HG02763 (cell line): ENCODE measurements around the gene FOXC2.
"Not testable (repeated sequence)": the region's sequence is repeated elsewhere in the genome, so short reads cannot be mapped to it uniquely, and the experiment has no call there.

Source experiments
- ATAC-seq: cut with Tn5 transposase; IDR thresholded peaks from one replicate; pipeline ENCODE4 v1.9.1; 2021; ENCODE audit warnings: mild to moderate bottlenecking, moderate library complexity; ENCODE audit not compliant: unreplicated experiment

The FOXC2 gene

GRCh38 chr16:86584726-86585721 is 18.4 kb downstream of the FOXC2 start:
- ATAC-seq, result no peak

DNA sequence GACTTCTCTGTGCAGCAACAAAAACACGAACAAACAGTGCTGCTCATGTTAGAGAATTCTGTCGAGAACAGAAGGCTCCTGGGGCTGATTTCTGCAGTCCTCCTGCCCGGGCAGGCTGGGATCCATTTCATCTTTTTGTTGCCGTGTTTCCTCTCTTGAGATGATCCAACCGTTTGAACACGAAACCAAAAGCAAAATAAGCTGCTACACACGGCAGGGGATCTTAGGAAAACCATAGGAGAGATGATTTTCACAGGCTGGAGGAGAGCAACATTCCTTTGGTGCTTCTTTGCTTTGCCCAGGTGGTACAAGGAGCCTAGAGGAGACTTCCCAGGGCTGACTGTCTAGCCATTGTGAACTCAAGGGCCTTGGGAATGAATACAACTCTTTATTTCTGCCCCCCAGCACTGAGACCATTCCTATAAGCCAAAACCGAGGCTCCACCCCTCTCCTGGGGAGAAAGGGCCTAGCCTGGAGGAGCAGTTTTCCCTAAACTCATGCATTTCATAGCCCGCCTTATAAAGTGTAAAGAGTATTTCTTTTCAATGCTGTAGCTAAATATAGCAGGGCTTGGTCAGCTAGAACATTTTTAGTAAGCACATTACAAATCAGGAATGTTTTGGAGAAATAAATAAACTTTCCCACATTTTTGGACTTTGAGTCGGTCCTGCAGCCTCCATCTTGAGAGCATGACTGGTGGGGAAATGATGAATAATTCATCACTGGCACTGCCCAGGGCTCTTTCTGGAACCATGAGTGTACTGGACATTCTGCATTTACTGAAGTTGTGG is 19.4 kb downstream of the FOXC2 start:
- ATAC-seq, result no peak

DNA sequence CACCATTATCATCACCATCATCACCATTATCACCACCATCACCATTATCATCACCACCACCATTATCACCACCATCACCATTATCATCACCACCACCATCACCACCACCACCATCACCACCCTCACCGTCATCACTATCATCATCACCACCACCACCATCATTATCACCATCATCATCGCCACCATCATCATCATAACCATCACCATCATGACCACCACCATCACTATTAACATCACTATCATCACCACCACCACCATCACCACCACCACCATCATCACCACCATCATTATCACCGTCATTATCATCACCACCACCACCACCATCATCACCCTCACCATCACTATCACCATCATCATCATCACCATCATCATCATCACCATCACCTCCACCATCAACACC is 20.9 kb downstream of the FOXC2 start:
- no peak for ATAC-seq

GRCh38 chr16:86587955-86588354 is 21.3 kb downstream of the FOXC2 start:
- not testable (repeated sequence) for ATAC-seq

GRCh38 chr16:86590501-86591144 is 24.0 kb downstream of the FOXC2 start:
- ATAC-seq, result no peak

DNA sequence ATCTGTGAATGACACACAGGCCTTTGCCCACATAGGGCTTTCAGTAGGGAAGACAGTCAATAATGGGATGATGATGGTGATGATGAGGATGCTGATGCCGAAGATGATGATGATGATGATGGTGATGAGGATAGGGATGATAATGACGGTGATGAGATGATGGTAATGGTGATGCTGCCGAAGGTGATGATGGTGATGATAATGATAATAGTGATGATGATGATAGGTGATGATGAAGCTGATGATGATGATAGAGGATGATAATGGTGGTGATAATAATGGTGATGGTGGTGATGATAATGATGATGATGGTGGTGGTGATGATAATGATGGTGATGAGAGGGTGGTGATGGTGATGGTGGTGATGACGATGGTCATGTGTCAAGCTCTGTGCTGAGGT is 24.6 kb downstream of the FOXC2 start:
- no peak for ATAC-seq

GRCh38 chr16:86593913-86594620 is 27.4 kb downstream of the FOXC2 start:
- no peak for ATAC-seq

DNA sequence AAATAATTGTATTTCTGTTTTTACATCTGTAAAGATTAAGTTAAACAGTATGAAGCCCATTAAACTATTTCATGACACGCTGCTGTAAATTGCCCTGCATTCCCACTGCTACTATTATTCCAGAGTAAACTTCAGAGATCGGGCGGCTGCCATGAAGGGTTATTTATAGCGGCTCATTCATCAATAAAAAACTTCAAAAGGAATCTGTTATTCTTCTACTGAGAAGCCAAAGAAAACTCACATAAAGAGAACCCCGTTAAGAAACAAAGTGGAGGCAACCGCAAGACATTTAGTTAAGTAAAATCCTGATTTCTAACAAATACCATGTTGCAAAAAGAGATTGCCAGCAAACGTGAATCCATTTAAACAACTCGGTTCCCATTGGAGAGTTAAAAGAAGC is 28.1 kb downstream of the FOXC2 start:
- no peak for ATAC-seq

- no peak for ATAC-seq
Measured at GRCh38 chr16:86595983-86596605, 29.5 kb downstream of the FOXC2 start.

GRCh38 chr16:86597126-86597879 is 30.7 kb downstream of the FOXC2 start:
- ATAC-seq, result no peak

DNA sequence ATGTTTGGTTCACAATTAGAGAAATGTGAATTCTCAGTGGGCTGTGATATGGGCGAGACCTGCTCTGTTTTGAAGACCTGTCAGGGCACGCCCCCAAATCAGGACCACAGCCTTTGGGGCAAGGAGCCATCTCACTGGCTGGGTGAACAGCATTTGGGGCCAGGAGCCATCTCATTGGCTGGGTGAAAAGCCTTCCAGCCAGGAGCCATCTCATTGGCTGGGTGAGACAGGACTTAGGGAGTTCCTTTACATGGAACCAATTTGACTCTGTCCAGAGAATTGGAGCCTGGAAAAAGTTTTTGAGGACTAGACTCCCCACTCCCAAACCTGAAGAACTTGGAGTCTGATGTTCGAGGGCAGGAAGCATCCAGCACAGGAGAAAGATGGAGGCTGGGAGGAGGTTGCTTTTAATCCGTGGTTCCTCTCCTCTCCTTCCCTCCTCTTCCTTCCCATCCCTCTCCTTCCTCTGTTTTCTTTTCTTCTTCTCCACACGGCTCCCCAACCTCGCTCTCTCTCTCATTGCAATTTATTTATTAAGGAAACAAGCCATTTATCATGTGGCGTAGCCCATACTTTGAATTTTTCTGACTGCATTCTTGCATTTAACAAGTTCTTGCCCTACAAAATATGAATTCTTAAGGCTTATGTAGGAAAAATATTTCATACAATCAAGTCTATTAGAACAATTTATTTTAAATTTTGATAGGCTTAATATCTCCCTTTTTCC is 31.4 kb downstream of the FOXC2 start:
- ATAC-seq, result no peak

DNA sequence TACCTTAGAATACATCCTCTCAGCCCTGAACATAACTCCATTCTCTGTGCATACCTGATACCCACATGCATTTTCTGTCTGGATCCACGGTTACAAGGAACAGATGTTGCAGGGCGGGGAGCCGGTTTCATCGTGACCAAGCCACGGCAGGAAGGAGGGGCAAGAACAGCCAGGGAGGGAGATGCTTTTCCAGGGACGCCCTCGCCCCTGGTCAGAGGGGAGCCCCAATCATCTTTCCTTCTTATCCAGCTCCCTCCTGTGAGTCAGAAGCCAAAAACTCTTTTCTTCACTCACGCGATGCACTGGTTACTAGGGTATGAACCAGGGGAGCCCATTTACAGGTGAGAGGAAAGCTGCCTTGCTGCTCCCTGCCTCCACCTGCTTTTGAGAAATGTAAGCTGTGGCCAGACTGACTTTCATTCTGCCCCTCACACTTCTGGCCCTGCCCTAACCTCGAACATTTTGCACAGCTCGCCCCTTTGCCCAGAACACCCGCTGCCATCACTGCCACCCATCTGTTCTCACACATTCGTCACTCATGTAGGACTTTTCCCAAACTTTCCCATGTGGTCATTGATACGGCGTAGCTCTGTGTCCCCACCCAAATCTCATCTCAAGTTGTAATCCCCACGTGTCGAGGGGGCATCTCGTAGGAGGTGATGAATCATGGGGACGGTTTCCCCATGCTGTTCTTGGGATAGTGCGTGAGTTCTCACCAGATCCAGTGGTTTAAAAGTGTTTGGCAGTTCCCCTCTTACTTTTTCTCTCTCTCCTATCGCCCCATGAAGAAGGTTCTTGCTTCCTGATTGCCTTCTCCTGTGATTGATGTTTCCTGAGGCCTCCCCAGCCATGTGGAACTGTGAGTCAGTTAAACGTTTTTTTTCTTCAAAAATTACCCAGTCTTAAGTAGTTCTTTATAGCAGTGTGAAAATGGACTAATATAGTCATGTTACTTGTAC is 32.3 kb downstream of the FOXC2 start:
- no peak for ATAC-seq

GRCh38 chr16:86601356-86601755 is 34.7 kb downstream of the FOXC2 start:
- no peak for ATAC-seq

DNA sequence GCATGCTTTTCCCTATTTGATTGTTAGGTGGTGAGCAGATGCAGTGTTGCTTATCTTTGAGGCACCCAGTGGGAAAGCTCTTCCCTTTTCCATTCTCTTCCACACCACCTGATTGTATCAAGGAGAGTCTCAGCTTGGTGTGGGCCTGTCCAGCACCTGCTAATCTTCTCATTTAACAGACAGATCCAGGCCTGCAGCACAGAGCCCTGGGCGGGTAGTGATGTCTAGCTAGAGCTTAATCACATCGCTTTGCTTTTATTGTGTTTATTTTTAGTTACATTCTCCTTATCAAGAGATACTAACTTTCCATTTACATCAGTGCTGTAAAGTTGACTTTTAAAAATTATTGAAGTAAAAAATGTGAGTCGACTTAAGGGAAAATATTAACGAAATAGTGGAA is 35.9 kb downstream of the FOXC2 start:
- no peak for ATAC-seq

GRCh38 chr16:86604436-86605193 is 38.0 kb downstream of the FOXC2 start:
- peak; percentile 60 for ATAC-seq

DNA sequence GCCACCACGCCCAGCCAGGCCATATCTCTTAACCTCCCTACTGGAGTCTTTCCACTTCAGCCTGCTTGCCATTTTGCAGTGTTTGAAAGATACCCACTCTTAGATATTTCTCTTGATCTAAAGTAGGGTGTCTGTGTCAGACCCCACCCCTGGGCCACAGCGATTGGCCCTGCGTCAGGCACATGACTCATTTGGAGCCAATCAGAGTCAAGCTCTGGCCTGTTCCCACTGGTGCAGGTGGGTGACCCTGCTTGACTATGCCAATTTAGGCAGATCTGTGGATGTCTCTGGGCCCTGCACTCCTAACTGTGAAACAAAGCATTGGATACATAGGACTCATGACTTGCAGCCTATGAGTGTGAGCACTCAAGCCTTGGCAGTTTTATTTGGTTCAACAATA is 39.3 kb downstream of the FOXC2 start:
- no peak for ATAC-seq

GRCh38 chr16:86608301-86608747 is 41.7 kb downstream of the FOXC2 start:
- no peak for ATAC-seq
